Adrenal gland (tissue), 19 donors: ENCODE data around the gene KRIT1. TPM values are rescaled to one million over a fixed set of nuclear protein-coding genes. Genes with fewer than 3 reads are reported as not detected.
A peak's percentile ranks its signal among the peaks of the same experiment; 100 is the strongest.

Source experiments
- DNase-seq, 7 donors: peaks; one replicate each; pipeline ENCODE4 v3.0.0-alpha.2; 2019 to 2020
- H3K27ac ChIP-seq, 5 donors: fragments of 200-600 bp; sonication (generic) in 4 of 5; 1 replicate in 3 of 5; 2 replicates in 2 of 5; pipeline versions ENCODE4 v1.5.1 to v1.8.0; 2016 to 2020; ENCODE audit warnings: mild to moderate bottlenecking in 1 of 5
- H3K27me3 ChIP-seq: fragments of 200-600 bp; 2 replicates; pipeline ENCODE4 v1.8.0; 2021
- H3K36me3 ChIP-seq, 2 donors: fragments of 200-600 bp; replicated peaks in 1 of 2; 1 replicate in 1 of 2; 2 replicates in 1 of 2; pipeline versions ENCODE4 v1.5.1 to v1.8.0; 2018 to 2022
- H3K4me1 ChIP-seq, 2 donors: fragments of 200-600 bp; replicated peaks in 1 of 2; 1 replicate in 1 of 2; 2 replicates in 1 of 2; pipeline versions ENCODE4 v1.5.1 to v1.8.0; 2018 to 2021
- H3K4me3 ChIP-seq, 4 donors: fragments of 200-600 bp; sonication (generic) in 3 of 4; one replicate each; pipeline ENCODE4 v1.5.1; 2016 to 2018
- H3K9me3 ChIP-seq, 3 donors: fragments of 200-600 bp; sonication (generic) in 1 of 3; replicated peaks in 1 of 3; 1 replicate in 2 of 3; 2 replicates in 1 of 3; pipeline versions ENCODE4 v1.5.1 to v1.8.0; 2016 to 2021
- CTCF ChIP-seq, 6 experiments: fragments of 450-650 bp in 4 of 6; fragments of 200-600 bp in 2 of 6; sonication (generic) in 1 of 6; IDR thresholded peaks; 1 replicate in 5 of 6; 2 replicates in 1 of 6; pipeline versions ENCODE4 v1.5.1 to v1.8.0; 2016 to 2021; ENCODE audit warnings: antibody characterized with exemption in 6 of 6, mild to moderate bottlenecking in 2 of 6, moderate library complexity in 1 of 6
- POLR2A ChIP-seq, 2 donors: fragments of 450-650 bp; IDR thresholded peaks; one replicate each; pipeline ENCODE4 v1.6.1; 2017; ENCODE audit warnings: antibody characterized with exemption in 2 of 2, mild to moderate bottlenecking in 2 of 2, moderate library complexity in 1 of 2
- WGBS, 4 donors: extraction: QIAGEN DNeasy Blood & Tissue Kit in 2 of 4; methylation state at CpG; one replicate each; pipeline versions ENCODE4 v1.1.5 to v1.1.7; 2013 to 2017; 5-methylcytosine and 5-hydroxymethylcytosine counted together
- intact Hi-C, 2 donors: fragments of 100-400 bp; cut with DNase I; formaldehyde crosslinking; loops; one replicate each; pipeline versions ENCODE4 v1.14.1 to v1.15.0; 2022 to 2023
- long read RNA-seq, 10 donors: library from polyadenylated mRNA in 3 of 10; unstranded in 2 of 10; stranded (forward) in 1 of 10; transcript quantifications; one replicate each; pipeline ENCODE4 v2.0.0 and lab custom pipeline, GENCODE V29; 2021 to 2026
- polyA plus RNA-seq, 3 donors: library from polyadenylated mRNA; stranded (reverse); fragments of 200-250 nt in 2 of 3; fragments of 350-450 nt in 1 of 3; fragmentation: Illumina TruSeq in 1 of 3; extraction: RNeasy Lipid Tissue Mini Kit (QIAGEN cat#74804) in 1 of 3; gene quantifications; one replicate each; pipeline ENCODE4 v1.2.3, GENCODE V29; 2013 to 2014
- total RNA-seq, 9 donors: library from RNA; depleted of rRNA in 4 of 9; stranded (reverse); fragments of >200 nt in 4 of 9; fragments of 120-200 nt in 1 of 9; fragmentation: NEBNext Ultra II Directional in 1 of 9; extraction: Animal tissue kit (Norgen Biotek cat#: 25700) in 1 of 9; gene quantifications; one replicate each; pipeline versions ENCODE4 v1.1.0 to v1.2.4, GENCODE V29; 2013 to 2023
- donor health status: healthy with polysubstance abuse.
- donor health status: Bipolar disorder and iron deficiency.
- donor health status: DM: yes; HTN: yes; CAD: no.
- donor health status: DM: no; HTN: no; CAD: no.
- donor health status: DM: no; HTN: no; CAD: no.
- donor health status: DM: yes; HTN: yes; CAD: no.

Gene KRIT1
- 100 to 1,000 TPM in 1 of 9 donors, 10 to 100 TPM in 8; 25.5 to 119 (median 45.1) TPM for total RNA-seq
- 10 to 100 TPM; 25.2 to 37.5 (median 37.4) TPM for polyA plus RNA-seq
- long read RNA-seq, donor 1, partial matches to known transcripts = 11 of 12 reads
- long read RNA-seq, donor 1, other reads (novel, unspliced or antisense) = 0 of 12 reads
- long read RNA-seq, donor 2, partial matches to known transcripts = 13 of 16 reads
- long read RNA-seq, donor 2, other reads (novel, unspliced or antisense) = 0 of 16 reads
- long read RNA-seq, donor 3, partial matches to known transcripts = 13 of 13 reads
- long read RNA-seq, donor 3, other reads (novel, unspliced or antisense) = 0 of 13 reads
- long read RNA-seq, donor 4, partial matches to known transcripts = 3 of 5 reads
- long read RNA-seq, donor 4, other reads (novel, unspliced or antisense) = 2 of 5 reads
- long read RNA-seq, donor 5, transcript KRIT1-203 (19 exons, 3,143 nt) = major isoform, 5 of 34 reads
- long read RNA-seq, donor 5, partial matches to known transcripts = 8 of 34 reads
- long read RNA-seq, donor 5, other reads (novel, unspliced or antisense) = 21 of 34 reads
- long read RNA-seq, donor 6, partial matches to known transcripts = 2 of 5 reads
- long read RNA-seq, donor 6, other reads (novel, unspliced or antisense) = 1 of 5 reads
- long read RNA-seq, donor 7, partial matches to known transcripts = 5 of 5 reads
- long read RNA-seq, donor 7, other reads (novel, unspliced or antisense) = 0 of 5 reads
- long read RNA-seq, donor 8, partial matches to known transcripts = 20 of 23 reads
- long read RNA-seq, donor 8, other reads (novel, unspliced or antisense) = 0 of 23 reads
- long read RNA-seq, donor 9, partial matches to known transcripts = 28 of 30 reads
- long read RNA-seq, donor 9, other reads (novel, unspliced or antisense) = 0 of 30 reads
- long read RNA-seq, donor 10, partial matches to known transcripts = 9 of 9 reads
- long read RNA-seq, donor 10, other reads (novel, unspliced or antisense) = 0 of 9 reads

- WGBS, 4 donors = 0% methylated on average over 14 to 68 of the region's 71 CpGs
- peak; percentile 84 to 95 (median 89) for DNase-seq
- intact Hi-C loops = no loop called here
Measured at GRCh38 chr7:92245487-92246359, at the start of gene KRIT1, which contains the start of gene ANKIB1. KRIT1 (minus strand) TSS chr7:92245914; CDS start chr7:92242135, 3,779 bp downstream. ANKIB1 (plus strand) TSS chr7:92245974; CDS start chr7:92294979, 49,005 bp downstream.

DNA sequence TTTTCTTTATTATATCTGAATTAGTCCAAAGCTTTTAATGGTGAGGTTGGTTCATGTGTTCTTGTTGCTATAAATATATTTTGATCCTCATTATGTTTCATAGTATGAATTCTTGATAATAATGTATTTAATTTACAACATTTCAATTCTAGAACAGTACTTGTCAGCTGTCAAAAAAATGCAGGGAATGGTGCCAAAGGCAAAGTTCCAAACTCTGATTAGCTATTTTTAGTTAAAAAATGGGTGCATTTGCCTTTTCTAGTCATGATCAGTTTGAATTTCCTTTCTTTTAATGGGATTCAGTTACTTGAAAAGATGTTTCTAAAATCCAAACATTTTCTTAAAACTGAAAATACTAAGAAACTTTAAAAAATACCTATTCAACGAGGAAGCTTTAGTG lies 49.7 kb upstream of the KRIT1 start:
- WGBS, 4 donors = 65 to 73% (median 69%) methylated on average over 1 of the region's 1 CpG
- intact Hi-C loops = no loop called here

More at GRCh38 chr7:92245487-92246359, at the start of gene KRIT1, which contains the start of gene ANKIB1:
- Histone ChIP-seq H3K4me1 (peaks cover 17 to 43% of the 10 kb centered on the region in 2 donors), H3K36me3 (peaks cover 0 to 8% of the 10 kb centered on the region in 2 donors), H3K27ac (peak within 1 kb of the TSS; percentile 34 to 95 (median 90)), H3K27me3 (no peaks in the 10 kb centered on the region), H3K9me3 (no peaks in the 10 kb centered on the region), H3K4me3 (peak within 1 kb of the TSS; percentile 46 to 99 (median 86))
- TF ChIP-seq POLR2A (IDR thresholded peaks at IDR 0.05) (peak; percentile 34 to 72), CTCF (IDR thresholded peaks at IDR 0.05) (peak in 4 of 6 experiments; percentile 16 to 34 (median 27))

DNA sequence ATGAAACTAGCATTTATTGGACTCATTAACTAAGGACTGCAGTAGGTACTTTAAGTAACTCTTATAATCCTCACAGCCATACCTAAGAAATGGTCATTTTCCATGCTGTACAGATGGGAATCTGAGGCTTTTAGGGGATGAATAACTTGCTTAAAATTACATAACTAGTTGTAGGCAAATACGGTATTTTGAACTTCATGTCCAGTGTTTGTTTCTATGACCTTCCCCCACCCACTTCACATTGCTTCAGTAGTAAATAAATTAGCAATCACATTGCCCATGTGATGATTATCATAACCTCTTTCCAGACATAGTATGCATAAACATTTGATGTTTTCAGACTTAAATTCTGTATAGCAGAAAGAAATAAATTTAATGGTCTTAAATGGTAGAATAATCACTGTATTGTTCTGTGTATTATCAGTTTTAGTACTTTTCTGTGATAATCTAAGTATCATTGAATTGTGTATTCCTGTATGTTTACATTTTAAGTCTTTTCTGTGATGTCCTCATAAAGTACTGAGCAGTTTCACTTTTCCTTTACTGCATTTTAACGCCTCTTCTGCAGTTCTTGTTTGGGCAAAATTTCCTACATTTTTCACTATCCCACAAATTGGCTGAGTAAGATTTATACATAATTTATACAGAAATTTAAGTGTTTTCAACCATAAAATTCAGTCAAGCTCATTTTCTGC lies 48.3 kb upstream of the KRIT1 start:
- peaks cover 0 to 5% of the 10 kb centered on the region in 2 donors for H3K36me3 ChIP-seq
- intact Hi-C loops = no loop called here
- TF ChIP-seq CTCF (IDR thresholded peaks at IDR 0.05) (no peak), POLR2A (IDR thresholded peaks at IDR 0.05) (no peak)

More for the DNA sequence above, 49.7 kb upstream of the KRIT1 start:
- peaks cover 0 to 5% of the 10 kb centered on the region in 2 donors for H3K36me3 ChIP-seq
- TF ChIP-seq POLR2A (IDR thresholded peaks at IDR 0.05) = no peak
- TF ChIP-seq CTCF (IDR thresholded peaks at IDR 0.05) = no peak
- peaks cover 0 to 20% of the 10 kb centered on the region in 2 donors for H3K4me1 ChIP-seq
- H3K27me3 ChIP-seq = no peaks in the 10 kb centered on the region
- no peak overlapping the region for H3K27ac ChIP-seq
- H3K4me3 ChIP-seq = no peak overlapping the region
- no peaks in the 10 kb centered on the region for H3K9me3 ChIP-seq
- no peak for DNase-seq

More for the DNA sequence above, 48.3 kb upstream of the KRIT1 start:
- peak overlapping the region in 1 of 4 donors; percentile 16 for H3K4me3 ChIP-seq
- 47 to 58% (median 51%) methylated on average over 2 of the region's 2 CpGs for WGBS, 4 donors
- peaks cover 0 to 20% of the 10 kb centered on the region in 2 donors for H3K4me1 ChIP-seq
- DNase-seq = no peak
- no peaks in the 10 kb centered on the region for H3K27me3 ChIP-seq
- H3K9me3 ChIP-seq = no peaks in the 10 kb centered on the region
- H3K27ac ChIP-seq = no peak overlapping the region
